HepG2 (cell line): Measurements from ENCODE around the gene TRPT1. TPM values are rescaled to one million over a fixed set of nuclear protein-coding genes. Genes with fewer than 3 reads are reported as not detected.
A peak's percentile ranks its signal among the peaks of the same experiment; 100 is the strongest.

Source experiments
- AGO1 ChIP-seq: fragments of 200-400 bp; formaldehyde crosslinking; IDR thresholded peaks from 2 replicates; pipeline ENCODE4 v1.6.1; 2017; ENCODE audit warnings: mild to moderate bottlenecking, low read depth, low read length, moderate library complexity; ENCODE audit not compliant: poor library complexity, severe bottlenecking
- ATF6 ChIP-seq: sonication (generic); formaldehyde crosslinking; conservative IDR thresholded peaks from 2 replicates; pipeline ENCODE4 v1.4.0; 2020; ENCODE audit warnings: missing genetic modification reagents
- IRF9 ChIP-seq: sonication (generic); formaldehyde crosslinking; IDR thresholded peaks from 2 replicates; pipeline ENCODE4 v1.8.0; 2022; ENCODE audit warnings: missing genetic modification reagents, mild to moderate bottlenecking, borderline replicate concordance
- MEF2D ChIP-seq: sonication (generic); formaldehyde crosslinking; IDR thresholded peaks from 2 replicates; pipeline ENCODE4 v1.5.1; 2020; ENCODE audit warnings: mild to moderate bottlenecking, missing genetic modification reagents
- NFYC ChIP-seq: IDR thresholded peaks from 2 replicates; pipeline ENCODE4 v1.6.1; 2016; ENCODE audit warnings: missing genetic modification reagents, missing compliant biosample characterization
- POLR2G ChIP-seq: fragments of 200-400 bp; formaldehyde crosslinking; IDR thresholded peaks from 2 replicates; pipeline ENCODE4 v1.6.1; 2018; ENCODE audit warnings: mild to moderate bottlenecking, low read depth, low read length, moderate library complexity
- RAD21 ChIP-seq: fragments of 450-650 bp; formaldehyde crosslinking; IDR thresholded peaks from 2 replicates; pipeline ENCODE4 v1.5.0; 2020; ENCODE audit warnings: mild to moderate bottlenecking
- SATB2 ChIP-seq: sonication (generic); formaldehyde crosslinking; IDR thresholded peaks from 2 replicates; pipeline ENCODE4 v1.5.0; 2020; ENCODE audit warnings: missing genetic modification reagents
- SIN3B ChIP-seq: fragments of 150-350 bp; IDR thresholded peaks from 2 replicates; pipeline ENCODE4 v1.6.1; 2014; ENCODE audit warnings: low read length
- SNAPC2 ChIP-seq: sonication (generic); formaldehyde crosslinking; IDR thresholded peaks from 2 replicates; pipeline ENCODE4 v1.8.1; 2022; ENCODE audit warnings: mild to moderate bottlenecking, missing genetic modification reagents
- ZBED4 ChIP-seq: sonication (generic); formaldehyde crosslinking; IDR thresholded peaks from 2 replicates; pipeline ENCODE4 v1.4.0; 2020; ENCODE audit warnings: missing genetic modification reagents, borderline replicate concordance
- ZFP36L1 ChIP-seq: sonication (generic); formaldehyde crosslinking; IDR thresholded peaks from 2 replicates; pipeline ENCODE4 v1.8.0; 2022; ENCODE audit warnings: mild to moderate bottlenecking, missing genetic modification reagents, moderate library complexity
- ZNF3 ChIP-seq: IDR thresholded peaks from 2 replicates; pipeline ENCODE4 v1.7.0; 2017; ENCODE audit warnings: inconsistent platforms
- ZNF367 ChIP-seq: sonication (generic); formaldehyde crosslinking; IDR thresholded peaks from 2 replicates; pipeline ENCODE4 v1.4.0; 2020; ENCODE audit warnings: missing genetic modification reagents, borderline replicate concordance
- ZNF614 ChIP-seq: IDR thresholded peaks from 2 replicates; pipeline ENCODE4 v1.6.1; 2018; ENCODE audit warnings: missing biosample characterization, missing genetic modification reagents, inconsistent platforms, borderline replicate concordance
- ZNF652 ChIP-seq: IDR thresholded peaks from 2 replicates; pipeline ENCODE4 v1.6.1; 2016; ENCODE audit warnings: low read depth, borderline replicate concordance
- ZNF691 ChIP-seq: sonication (generic); formaldehyde crosslinking; IDR thresholded peaks from 2 replicates; pipeline ENCODE4 v1.4.0; 2020; ENCODE audit warnings: missing genetic modification reagents, low read depth, mild to moderate bottlenecking, borderline replicate concordance
- ZNF800 ChIP-seq: sonication (generic); formaldehyde crosslinking; IDR thresholded peaks from 2 replicates; pipeline ENCODE4 v1.4.0; 2020; ENCODE audit warnings: missing genetic modification reagents
- ZNF83 ChIP-seq: sonication (generic); formaldehyde crosslinking; IDR thresholded peaks from 2 replicates; pipeline ENCODE4 v1.4.0; 2020; ENCODE audit warnings: missing genetic modification reagents, mild to moderate bottlenecking, borderline replicate concordance
- polyA plus RNA-seq, 8 experiments: library from polyadenylated mRNA; depleted of rRNA in 3 of 8; stranded (reverse) in 7 of 8; unstranded in 1 of 8; fragments of >200 nt; fragmentation: Illumina TruSeq in 4 of 8; extraction: Trizol in 4 of 8; gene quantifications; 2 replicates each; pipeline versions ENCODE4 v1.2.1 to v1.2.3, GENCODE V29; 2011 to 2016; ENCODE audit warnings: low read depth in 4 of 8, missing spikeins in 1 of 8, mixed read lengths in 1 of 8; ENCODE audit not compliant: insufficient read depth in 1 of 8
- total RNA-seq, 5 experiments: library from RNA; depleted of rRNA; stranded (reverse); fragments of >200 nt; fragmentation: Illumina TruSeq; extraction: Trizol; gene quantifications; 2 replicates each; pipeline ENCODE4 v1.2.3, GENCODE V29; 2016; ENCODE audit warnings: low read depth in 1 of 5

The TRPT1 gene
- total and polyA plus RNA-seq, 2 of the 13 experiments (the other 11 are each of a cell fraction or from before 2014, with no cell fraction given): 24.8 to 40.7 TPM

- TF ChIP-seq ZNF800 (CRISPR knock-in tag) (no peak), IRF9 (CRISPR knock-in tag) (no peak), MEF2D (CRISPR knock-in tag) (no peak; the same call in 1 of the 2 replicates), ZNF367 (CRISPR knock-in tag) (no peak), NFYC (peak; percentile 97), ZNF691 (CRISPR knock-in tag) (no peak), SATB2 (CRISPR knock-in tag) (no peak; the same call in 1 of the 2 replicates), ZBED4 (no peak), ZNF3 (no peak), SIN3B (0 out of 2 replicates have a peak, but pooled peaks have one; percentile 33), POLR2G (no peak), ZNF652 (CRISPR knock-in tag) (0 out of 2 replicates have a peak, but pooled peaks have one; percentile 11), ZNF83 (CRISPR knock-in tag) (no peak), SNAPC2 (CRISPR knock-in tag) (no peak), ZNF614 (CRISPR knock-in tag) (no peak; the same call in 1 of the 2 replicates), RAD21 (no peak; the same call in 1 of the 2 replicates), ZFP36L1 (CRISPR knock-in tag) (no peak), ATF6 (CRISPR knock-in tag) (no peak), AGO1 (no peak)
These were observed 40.1 kb downstream of the TRPT1 start, which contains the start of gene STIP1 (continued) for GRCh38 chr11:64185693-64186491.
